ENCODE measurements around the gene TPT1.

Gene TPT1

DNA sequence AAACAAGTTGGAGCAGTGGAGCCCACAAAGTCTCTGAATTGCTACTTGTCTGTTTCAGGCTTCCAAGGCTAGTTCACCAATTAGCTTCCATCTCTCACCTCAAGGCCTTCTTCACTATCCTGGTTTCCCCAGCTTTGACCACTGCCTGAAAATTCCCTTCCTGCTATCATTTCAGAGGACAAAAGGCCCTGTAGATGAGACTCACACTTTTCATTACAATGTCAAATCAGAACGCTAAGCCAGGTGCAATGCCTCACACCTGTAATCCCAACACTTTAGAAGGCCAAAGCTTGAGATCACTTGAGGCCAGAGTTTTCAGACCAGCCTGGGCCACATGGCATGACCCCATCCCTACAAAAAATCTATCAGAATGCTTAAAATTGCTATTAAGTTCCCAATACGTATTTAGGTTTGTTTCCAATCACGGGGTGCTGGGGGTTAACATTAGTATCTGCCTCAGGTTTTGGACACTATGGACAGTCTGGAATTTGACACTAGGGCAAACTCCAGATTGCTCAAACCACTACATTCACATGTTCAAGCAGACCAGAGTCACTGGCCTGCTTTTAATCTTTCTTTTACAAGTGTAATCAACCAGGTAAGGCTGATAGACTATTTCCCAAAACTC, 5.5 kb downstream of the TPT1 start:
- Histone ChIP-seq H3K4me1 (ENCODE audit: control insufficient read depth, insufficient read depth, low read length) (peaks cover 20% of the 10 kb centered on the region), H3K9me3 (ENCODE audit: control insufficient read depth, insufficient read depth, low read depth, low read length) (no peaks in the 10 kb centered on the region), H3K27ac (ENCODE audit: extremely low read depth, low read depth, low read length) (no peak overlapping the region), H3K4me3 (ENCODE audit: low read depth, low read length) (no peak overlapping the region), H3K36me3 (ENCODE audit: control insufficient read depth in 2 of 2, insufficient read depth in 1 of 2, low read length in 2 of 2) (peaks cover 42 to 57% of the 10 kb centered on the region in 2 experiments)
- TF ChIP-seq ZNF10 (tag by site-specific recombination; IDR thresholded peaks at IDR 0.05), result no peak
- TF ChIP-seq ZSCAN23 (tag by site-specific recombination; IDR thresholded peaks at IDR 0.05), result no peak
- TF ChIP-seq ZNF549 (tag by site-specific recombination; IDR thresholded peaks at IDR 0.05), result no peak
- no peak for TF ChIP-seq ZNF76 (tag by site-specific recombination; IDR thresholded peaks at IDR 0.05; ENCODE audit: borderline replicate concordance, low read depth)
- TF ChIP-seq ZNF239 (tag by site-specific recombination; IDR thresholded peaks at IDR 0.05), result no peak
- TF ChIP-seq ZNF600 (tag by site-specific recombination; IDR thresholded peaks at IDR 0.05), result peak; percentile 38
- TF ChIP-seq ZNF555 (tag by site-specific recombination; conservative IDR thresholded peaks at IDR 0.05), result no peak
- TF ChIP-seq BCL6B (tag by site-specific recombination; IDR thresholded peaks at IDR 0.05), result no peak
- ChIA-PET CTCF (no interaction called here), POLR2A (no interaction called here)

GRCh38 chr13:45333977-45334922, 6.7 kb downstream of the TPT1 start:
- ChIA-PET POLR2A (interaction anchor here (1.3 to 5.1 kb wide), 2 partner anchors 7 to 60 kb away, joined by 3 to 47 read pairs; partner anchors contain the start of gene TPT1), CTCF (no interaction called here)
- Histone ChIP-seq H3K36me3 (ENCODE audit: control insufficient read depth in 2 of 2, insufficient read depth in 1 of 2, low read length in 2 of 2) (peaks cover 38 to 46% of the 10 kb centered on the region in 2 experiments), H3K4me1 (ENCODE audit: control insufficient read depth, insufficient read depth, low read length) (peaks cover 19% of the 10 kb centered on the region), H3K4me3 (ENCODE audit: low read depth, low read length) (no peak overlapping the region), H3K9me3 (ENCODE audit: control insufficient read depth, insufficient read depth, low read depth, low read length) (no peaks in the 10 kb centered on the region), H3K27ac (ENCODE audit: extremely low read depth, low read depth, low read length) (0 out of 2 replicates have a peak overlapping the region, but pooled peaks have one; percentile 19)
- TF ChIP-seq ZBTB17 (tag by site-specific recombination; IDR thresholded peaks at IDR 0.05) (peak; percentile 27; the same call in 1 of the 2 replicates), GLI2 (tag by site-specific recombination; IDR thresholded peaks at IDR 0.05; ENCODE audit: borderline replicate concordance, low read depth) (0 out of 2 replicates have a peak, but pooled peaks have one; percentile 9), BCL11B (tag by site-specific recombination; IDR thresholded peaks at IDR 0.05; ENCODE audit: low read depth) (no peak), PRDM1 (tag by site-specific recombination; IDR thresholded peaks at IDR 0.05) (0 out of 2 replicates have a peak, but pooled peaks have one; percentile 15), ZNF501 (tag by site-specific recombination; IDR thresholded peaks at IDR 0.05) (0 out of 2 replicates have a peak, but pooled peaks have one; percentile 16), ZNF354C (tag by site-specific recombination; IDR thresholded peaks at IDR 0.05; ENCODE audit: borderline replicate concordance, low read depth) (no peak), SCRT2 (tag by site-specific recombination; IDR thresholded peaks at IDR 0.05) (peak; percentile 6; the same call in 1 of the 2 replicates), ZNF600 (tag by site-specific recombination; IDR thresholded peaks at IDR 0.05) (peak; percentile 73), ZNF121 (tag by site-specific recombination; IDR thresholded peaks at IDR 0.05) (peak; percentile 62; the same call in 1 of the 2 replicates), ZBTB8A (tag by site-specific recombination; IDR thresholded peaks at IDR 0.05) (peak; percentile 64), ZNF280C (tag by site-specific recombination; IDR thresholded peaks at IDR 0.05) (no peak)
- TF ChIP-seq, protein P1, sequence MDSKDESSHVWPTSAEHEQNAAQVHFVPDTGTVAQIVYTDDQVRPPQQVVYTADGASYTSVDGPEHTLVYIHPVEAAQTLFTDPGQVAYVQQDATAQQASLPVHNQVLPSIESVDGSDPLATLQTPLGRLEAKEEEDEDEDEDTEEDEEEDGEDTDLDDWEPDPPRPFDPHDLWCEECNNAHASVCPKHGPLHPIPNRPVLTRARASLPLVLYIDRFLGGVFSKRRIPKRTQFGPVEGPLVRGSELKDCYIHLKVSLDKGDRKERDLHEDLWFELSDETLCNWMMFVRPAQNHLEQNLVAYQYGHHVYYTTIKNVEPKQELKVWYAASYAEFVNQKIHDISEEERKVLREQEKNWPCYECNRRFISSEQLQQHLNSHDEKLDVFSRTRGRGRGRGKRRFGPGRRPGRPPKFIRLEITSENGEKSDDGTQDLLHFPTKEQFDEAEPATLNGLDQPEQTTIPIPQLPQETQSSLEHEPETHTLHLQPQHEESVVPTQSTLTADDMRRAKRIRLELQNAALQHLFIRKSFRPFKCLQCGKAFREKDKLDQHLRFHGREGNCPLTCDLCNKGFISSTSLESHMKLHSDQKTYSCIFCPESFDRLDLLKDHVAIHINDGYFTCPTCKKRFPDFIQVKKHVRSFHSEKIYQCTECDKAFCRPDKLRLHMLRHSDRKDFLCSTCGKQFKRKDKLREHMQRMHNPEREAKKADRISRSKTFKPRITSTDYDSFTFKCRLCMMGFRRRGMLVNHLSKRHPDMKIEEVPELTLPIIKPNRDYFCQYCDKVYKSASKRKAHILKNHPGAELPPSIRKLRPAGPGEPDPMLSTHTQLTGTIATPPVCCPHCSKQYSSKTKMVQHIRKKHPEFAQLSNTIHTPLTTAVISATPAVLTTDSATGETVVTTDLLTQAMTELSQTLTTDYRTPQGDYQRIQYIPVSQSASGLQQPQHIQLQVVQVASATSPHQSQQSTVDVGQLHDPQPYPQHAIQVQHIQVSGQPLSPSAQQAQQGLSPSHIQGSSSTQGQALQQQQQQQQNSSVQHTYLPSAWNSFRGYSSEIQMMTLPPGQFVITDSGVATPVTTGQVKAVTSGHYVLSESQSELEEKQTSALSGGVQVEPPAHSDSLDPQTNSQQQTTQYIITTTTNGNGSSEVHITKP (tag by site-specific recombination; IDR thresholded peaks at IDR 0.05), result 0 out of 2 replicates have a peak, but pooled peaks have one; percentile 24
